GM08714 (cell line): ENCODE measurements around the gene SF3B3.
"Not testable (repeated sequence)": the region's sequence is repeated elsewhere in the genome, so short reads cannot be mapped to it uniquely, and the experiment has no call there.

Experiments used
- H3K4me3 ChIP-seq: fragments of 200-500 bp; sonication (Bioruptor generic); 2 replicates; pipeline ENCODE4 v1.5.1; 2014; ENCODE audit warnings: mild to moderate bottlenecking, low read length, inconsistent platforms
- ZNF274 ChIP-seq: IDR thresholded peaks from 2 replicates; pipeline ENCODE4 v1.6.1; 2012; ENCODE audit warnings: mild to moderate bottlenecking, low read depth, low read length

Gene SF3B3

DNA sequence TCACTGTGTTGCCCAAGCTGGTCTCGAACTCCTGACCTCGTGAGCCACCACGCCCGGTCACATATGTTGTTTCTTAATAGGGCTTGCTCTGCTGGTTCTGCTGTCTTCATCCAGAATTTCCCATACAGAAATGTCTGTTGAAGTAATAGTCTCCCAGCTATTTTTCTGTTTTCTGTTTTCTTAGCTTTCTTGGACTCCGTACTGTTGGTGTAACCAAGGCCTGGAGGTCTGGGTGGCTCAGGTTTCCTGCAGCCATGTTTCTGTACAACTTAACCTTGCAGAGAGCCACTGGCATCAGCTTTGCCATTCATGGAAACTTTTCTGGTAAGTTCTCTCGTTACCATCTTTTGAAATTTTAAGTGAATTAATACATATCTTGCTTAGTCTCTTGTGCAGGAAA is 2.8 kb downstream of the SF3B3 start:
- TF ChIP-seq ZNF274, result no peak
- peak overlapping the region; percentile 21 for H3K4me3 ChIP-seq

DNA sequence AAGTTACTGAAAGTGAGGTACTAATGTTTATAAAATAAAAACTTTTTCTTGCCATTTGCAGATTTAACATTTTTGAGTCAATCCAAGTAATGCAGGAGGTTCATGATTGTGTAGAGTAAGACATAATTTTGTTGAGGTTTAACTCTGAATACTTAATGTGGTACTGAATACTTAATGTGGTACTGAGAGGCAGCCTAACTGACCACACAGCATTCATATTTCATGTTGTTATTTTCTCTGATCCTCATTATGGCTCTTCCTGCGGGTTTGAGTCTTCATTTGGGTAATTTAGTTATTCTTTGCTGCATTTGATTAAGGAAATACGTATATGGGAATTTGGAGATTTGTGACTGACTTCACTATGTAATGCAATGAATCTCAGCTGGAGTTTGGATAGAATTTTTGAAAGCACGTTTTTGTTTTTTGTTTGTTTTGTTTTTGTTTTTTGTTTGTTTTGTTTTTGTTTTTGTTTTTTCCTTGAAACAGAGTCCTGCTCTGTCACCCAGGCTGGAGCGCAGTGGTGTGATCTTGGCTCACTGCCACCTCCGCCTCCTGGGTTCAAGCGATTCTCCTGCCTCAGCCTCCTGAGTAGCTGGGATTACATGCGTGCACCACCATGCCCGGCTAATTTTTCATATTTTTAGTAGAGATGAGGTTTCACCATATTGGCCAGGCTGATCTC is 3.8 kb downstream of the SF3B3 start:
- H3K4me3 ChIP-seq, result no peak overlapping the region; the same call in 1 of the 2 replicates
- no peak for TF ChIP-seq ZNF274

DNA sequence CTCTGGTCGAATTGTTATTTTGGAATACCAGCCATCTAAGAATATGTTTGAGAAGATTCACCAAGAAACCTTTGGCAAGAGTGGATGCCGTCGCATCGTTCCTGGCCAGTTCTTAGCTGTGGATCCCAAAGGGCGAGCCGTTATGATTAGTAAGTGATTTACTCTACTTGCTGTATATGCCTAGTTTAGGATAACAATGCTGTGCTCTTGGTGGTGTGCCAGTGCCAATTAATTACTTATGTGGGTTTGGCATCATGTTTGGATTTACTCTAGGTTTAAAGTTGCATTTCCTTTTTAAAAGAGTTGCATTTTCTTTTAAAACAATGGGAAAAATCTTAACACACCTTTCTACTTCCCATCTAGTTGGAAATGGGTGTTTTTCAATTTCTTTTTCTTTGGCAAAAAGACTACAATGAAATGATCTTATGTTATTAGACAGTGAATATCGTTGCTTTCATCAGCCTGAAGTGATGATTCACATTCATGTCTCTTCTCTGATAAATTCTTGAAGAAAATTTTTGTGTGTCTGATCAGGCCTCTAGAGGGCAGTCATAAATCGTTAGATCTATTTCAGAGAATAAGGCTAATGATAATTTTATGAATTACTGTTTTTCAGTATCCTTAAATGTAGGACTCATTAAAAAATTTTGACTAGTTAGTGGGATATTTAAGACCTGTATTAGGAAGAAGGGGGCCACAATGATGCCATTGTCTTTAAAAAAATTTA is 5.6 kb downstream of the SF3B3 start:
- no peak for TF ChIP-seq ZNF274
- H3K4me3 ChIP-seq, result no peak overlapping the region

DNA sequence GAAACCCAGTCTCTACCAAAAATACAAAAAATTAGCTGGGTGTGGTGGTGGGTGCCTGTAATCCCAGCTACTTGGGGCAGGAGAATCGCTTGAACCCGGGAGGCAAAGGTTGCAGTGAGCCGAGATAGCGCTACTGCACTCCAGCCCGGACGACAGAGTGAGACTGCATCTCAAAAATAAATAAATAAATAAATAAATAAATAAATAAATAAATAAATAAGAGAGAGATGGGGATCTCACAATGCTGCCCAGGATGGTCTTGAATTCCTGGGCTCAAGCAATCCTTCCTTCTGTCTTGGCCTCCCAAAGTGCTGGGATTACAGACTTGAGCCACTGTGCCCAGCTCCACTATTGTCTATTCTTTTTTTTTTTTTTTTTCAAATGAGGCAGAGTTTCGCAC is 6.3 kb downstream of the SF3B3 start:
- H3K4me3 ChIP-seq, result not testable (repeated sequence)

DNA sequence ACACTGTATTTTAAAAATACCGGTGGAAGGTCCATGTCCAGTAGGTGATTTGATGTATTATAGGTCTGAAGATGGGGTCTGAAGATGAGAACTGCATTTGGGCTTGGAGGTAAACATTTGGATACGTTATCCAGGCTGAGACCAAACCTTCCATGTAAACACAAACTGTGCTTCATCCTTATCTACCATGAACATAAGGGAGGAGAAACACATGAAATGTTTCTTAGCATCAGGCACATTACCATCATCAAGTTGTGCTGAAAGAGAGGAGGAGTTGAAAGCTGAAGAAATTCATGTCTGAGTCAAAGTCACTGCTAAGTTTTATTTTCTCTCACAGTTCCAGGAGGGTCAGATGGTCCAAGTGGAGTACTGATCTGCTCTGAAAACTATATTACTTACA is 11.4 kb downstream of the SF3B3 start:
- H3K4me3 ChIP-seq, result no peak overlapping the region
- TF ChIP-seq ZNF274, result no peak

DNA sequence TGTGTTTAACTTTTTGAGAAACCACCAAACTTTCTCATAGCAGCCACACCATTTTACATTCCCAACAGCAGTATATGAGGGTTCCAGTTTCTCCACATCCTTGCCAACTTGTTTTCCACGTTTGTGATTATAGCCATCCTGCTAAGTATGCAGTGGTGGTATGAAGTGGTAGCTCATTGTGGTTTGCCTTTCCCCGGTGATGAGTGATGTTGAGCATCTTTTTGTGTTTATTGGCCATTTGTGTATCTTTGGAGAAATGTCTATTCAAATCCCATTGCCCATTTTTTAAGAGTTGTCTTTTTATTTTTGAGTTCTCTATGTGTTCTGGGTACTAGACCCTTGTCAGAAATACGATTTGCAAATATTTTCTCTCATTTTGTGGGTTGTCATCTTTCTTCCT is 17.4 kb downstream of the SF3B3 start:
- H3K4me3 ChIP-seq, result no peak overlapping the region
- TF ChIP-seq ZNF274, result no peak

DNA sequence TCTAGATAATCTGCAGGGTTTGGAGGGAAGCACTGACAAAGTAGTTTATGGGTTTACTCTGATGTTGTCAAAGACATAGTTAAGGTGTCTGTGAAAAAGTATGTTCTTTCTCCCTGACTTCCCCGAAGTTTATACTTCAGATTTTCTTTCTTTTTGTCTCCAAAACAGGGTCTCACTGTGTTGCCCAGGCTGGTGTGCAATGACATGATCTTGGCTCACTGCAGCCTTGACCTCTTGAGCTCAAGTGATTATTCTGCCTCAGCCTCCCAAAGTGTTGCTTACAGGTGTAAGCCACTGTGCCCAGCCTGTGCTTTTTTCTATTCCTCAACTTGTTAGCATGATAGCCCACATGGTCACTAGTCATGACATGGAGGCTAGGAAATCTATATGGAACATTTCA is 20.9 kb downstream of the SF3B3 start:
- H3K4me3 ChIP-seq, result no peak overlapping the region
- TF ChIP-seq ZNF274, result no peak

DNA sequence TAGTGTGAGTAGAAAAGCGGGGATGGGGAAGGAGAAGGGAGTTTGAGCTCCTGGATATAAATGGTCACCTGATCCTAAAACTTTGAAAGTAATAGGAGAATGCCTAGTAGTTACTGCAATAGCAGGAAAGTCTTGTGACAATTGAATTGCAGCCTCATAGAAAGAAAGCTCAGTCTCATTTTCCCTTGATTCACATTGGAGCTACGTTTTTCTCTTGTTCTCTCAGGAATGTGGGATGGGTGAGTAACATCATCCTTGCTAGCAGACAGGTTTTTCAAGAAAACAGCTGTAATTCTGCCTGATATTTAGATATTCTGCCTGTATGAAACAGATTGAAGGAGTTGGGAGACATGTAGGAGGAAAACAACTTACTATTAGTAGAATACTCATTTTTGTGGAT is 25.3 kb downstream of the SF3B3 start:
- no peak for TF ChIP-seq ZNF274
- no peak overlapping the region for H3K4me3 ChIP-seq

DNA sequence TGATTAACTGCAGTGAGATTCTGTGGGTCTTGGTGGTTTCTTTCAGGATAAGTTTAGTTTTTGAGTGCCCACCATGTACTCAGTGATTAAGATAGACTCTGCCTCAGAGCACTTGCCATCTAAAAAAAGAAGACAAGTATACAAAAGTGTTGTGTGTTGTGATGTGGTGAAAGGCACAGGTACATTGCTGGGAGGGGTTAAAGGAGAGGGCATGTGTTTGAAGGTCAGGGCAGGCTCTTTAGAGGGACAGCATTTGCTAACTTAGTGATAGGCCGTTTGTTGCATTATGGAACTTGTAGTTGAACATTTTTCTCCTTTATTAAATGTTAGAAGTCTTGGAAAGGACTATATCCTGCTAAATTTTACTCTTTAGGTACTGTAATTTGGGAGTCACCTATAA is 26.5 kb downstream of the SF3B3 start:
- no peak overlapping the region for H3K4me3 ChIP-seq
- no peak for TF ChIP-seq ZNF274

DNA sequence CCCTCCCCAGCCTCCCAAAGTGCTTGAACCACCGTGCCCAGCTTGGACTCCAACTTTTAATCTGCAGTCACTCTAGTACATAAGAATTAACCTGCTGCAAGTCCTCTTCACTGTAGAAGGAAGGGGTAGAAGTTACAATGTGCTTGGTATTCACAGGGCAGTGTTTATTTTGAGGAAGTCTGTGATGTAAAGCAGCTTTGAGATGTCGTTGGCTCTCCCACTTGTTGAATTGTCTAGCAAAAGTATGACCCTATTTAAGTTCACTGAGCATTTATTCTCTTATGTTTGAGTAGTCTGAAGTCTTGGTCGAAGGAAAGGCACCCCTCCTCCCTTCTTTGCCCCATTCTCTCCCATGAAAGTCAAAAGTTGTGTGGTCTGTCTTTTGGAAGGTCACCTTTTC is 28.2 kb downstream of the SF3B3 start:
- TF ChIP-seq ZNF274, result no peak

DNA sequence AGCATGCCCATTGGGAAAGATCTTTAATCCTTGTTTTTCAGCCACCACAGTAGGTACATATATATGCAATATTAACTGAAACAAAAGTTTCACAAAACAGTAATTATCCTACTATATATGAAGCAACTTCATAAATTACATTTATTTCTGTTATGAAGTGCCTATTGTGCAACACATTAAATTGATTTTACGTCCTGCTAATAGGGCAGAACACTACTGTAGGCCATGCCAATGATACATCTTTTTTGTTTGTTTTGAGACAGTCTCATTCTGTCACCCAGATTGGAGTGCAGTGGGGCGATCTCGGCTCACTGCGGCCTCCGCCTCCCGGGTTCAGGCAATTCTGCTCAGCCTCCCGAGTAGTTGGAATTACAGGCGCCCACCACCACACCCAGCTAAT is 29.1 kb downstream of the SF3B3 start:
- no peak for TF ChIP-seq ZNF274
- H3K4me3 ChIP-seq, result no peak overlapping the region

More for the DNA sequence above, 28.2 kb downstream of the SF3B3 start:
- no peak overlapping the region for H3K4me3 ChIP-seq

DNA sequence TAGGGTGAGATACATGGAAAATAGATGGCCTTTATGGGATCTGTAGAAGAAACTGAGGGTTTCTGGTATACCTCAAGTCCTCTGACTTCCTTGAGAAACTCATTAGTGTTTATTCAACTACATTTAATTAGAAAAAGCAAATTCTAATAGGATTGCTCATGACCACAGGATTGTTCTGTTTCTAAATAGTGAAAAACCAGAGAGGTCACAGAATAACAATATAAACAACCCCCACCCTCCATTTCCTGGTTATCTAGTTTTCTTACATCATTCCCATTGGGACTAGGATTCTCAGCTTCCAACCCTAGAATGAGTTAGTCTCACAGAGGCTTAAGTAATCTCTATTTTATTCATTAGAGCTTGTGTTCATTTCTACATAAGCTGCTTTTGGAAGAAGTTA is 30.0 kb downstream of the SF3B3 start:
- TF ChIP-seq ZNF274, result no peak
- no peak overlapping the region for H3K4me3 ChIP-seq

DNA sequence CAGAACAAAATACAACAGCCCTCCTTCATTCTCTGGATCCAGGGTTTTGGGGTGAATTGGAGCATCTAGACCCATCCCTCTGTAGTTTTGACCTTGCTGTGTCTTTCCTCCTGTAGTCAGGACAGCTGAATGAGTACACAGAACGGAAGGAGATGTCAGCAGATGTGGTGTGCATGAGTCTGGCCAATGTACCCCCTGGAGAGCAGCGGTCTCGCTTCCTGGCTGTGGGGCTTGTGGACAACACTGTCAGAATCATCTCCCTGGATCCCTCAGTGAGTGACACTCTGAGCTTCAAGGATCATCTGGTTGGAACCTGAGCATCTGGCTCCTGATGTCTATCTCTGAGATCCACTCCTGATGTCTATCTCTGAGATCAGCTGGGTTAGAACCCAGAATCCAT is 32.4 kb downstream of the SF3B3 start:
- no peak overlapping the region for H3K4me3 ChIP-seq
- TF ChIP-seq ZNF274, result no peak

DNA sequence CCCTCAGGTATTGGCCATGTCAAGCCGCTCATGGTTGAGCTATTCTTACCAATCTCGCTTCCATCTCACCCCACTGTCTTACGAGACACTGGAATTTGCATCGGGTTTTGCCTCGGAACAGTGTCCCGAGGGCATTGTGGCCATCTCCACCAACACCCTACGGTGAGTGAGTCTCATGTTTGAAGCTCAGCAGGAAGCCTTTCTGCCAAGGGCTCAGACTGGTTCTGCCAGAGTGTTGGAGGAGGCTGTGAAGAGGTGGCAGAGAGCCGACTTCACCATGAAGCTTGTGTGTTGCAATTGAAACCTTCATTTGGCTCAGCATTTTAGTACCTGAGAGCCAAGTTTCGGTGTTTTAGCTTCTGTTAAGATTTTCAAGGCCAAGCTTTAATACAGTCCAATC is 38.0 kb downstream of the SF3B3 start:
- H3K4me3 ChIP-seq, result no peak overlapping the region
- no peak for TF ChIP-seq ZNF274

DNA sequence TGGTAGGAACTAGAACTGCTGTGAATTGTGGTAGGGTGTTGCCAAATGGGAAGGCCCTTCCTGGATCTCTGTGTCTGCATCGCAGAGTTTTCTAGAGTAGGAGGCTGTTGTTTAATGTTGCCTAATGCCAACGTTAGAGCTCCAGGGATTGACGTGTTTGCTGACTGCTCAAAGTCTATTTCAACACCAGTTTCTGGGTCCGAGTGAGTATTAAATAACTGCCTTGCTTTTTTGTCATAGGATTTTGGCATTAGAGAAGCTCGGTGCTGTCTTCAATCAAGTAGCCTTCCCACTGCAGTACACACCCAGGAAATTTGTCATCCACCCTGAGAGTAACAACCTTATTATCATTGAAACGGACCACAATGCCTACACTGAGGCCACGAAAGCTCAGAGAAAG is 40.0 kb downstream of the SF3B3 start:
- H3K4me3 ChIP-seq, result no peak overlapping the region
- no peak for TF ChIP-seq ZNF274

DNA sequence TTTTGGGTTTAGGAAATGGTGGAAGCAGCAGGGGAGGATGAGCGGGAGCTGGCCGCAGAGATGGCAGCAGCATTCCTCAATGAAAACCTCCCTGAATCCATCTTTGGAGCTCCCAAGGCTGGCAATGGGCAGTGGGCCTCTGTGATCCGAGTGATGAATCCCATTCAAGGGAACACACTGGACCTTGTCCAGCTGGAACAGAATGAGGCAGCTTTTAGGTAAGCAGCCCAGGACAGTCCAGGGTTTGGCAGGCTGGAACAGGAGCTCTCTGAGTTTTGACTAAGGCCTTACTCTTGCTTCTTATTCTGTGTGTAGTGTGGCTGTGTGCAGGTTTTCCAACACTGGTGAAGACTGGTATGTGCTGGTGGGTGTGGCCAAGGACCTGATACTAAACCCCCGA is 41.4 kb downstream of the SF3B3 start:
- H3K4me3 ChIP-seq, result no peak overlapping the region
- TF ChIP-seq ZNF274, result no peak
